Activated naive CD4-positive, alpha-beta T cell treated with anti-CD3 and anti-CD28 coated beads, Interleukin-2, amount 10 ng/mL, durations not matched to agents 7 days and 5 days (primary cell): ENCODE data around the gene KIF21A.

Source experiments
- CTCF ChIA-PET: fragments of 350-600 bp; sonication (Branson Sonifier 250); formaldehyde crosslinking; loops from one replicate; lab custom pipeline; 2021; ENCODE audit warnings: antibody characterized with exemption; lab: Charles Lee
- DNase-seq: peaks from one replicate; pipeline ENCODE4 v3.0.0-alpha.2; 2020
- H3K27ac Mint-ChIP-seq: one replicate; pipeline ENCODE4 v1.8.0; 2021; ENCODE audit warnings: mild to moderate bottlenecking, moderate library complexity, mixed read lengths
- H3K27me3 Mint-ChIP-seq: one replicate; pipeline ENCODE4 v1.8.0; 2021; ENCODE audit warnings: mild to moderate bottlenecking, mixed read lengths
- H3K36me3 Mint-ChIP-seq: one replicate; pipeline ENCODE4 v1.8.0; 2021; ENCODE audit warnings: mixed read lengths
- H3K4me1 Mint-ChIP-seq: one replicate; pipeline ENCODE4 v1.8.0; 2021; ENCODE audit warnings: mixed read lengths
- H3K4me3 Mint-ChIP-seq: one replicate; pipeline ENCODE4 v1.8.0; 2021; ENCODE audit warnings: mild to moderate bottlenecking, moderate library complexity, mixed read lengths
- H3K9me3 Mint-ChIP-seq: one replicate; pipeline ENCODE4 v1.8.0; 2021; ENCODE audit warnings: mixed read lengths

KIF21A gene

GRCh38 chr12:39389399-39390150, 53.3 kb downstream of the KIF21A start:
- no peak for DNase-seq
- H3K9me3 Mint-ChIP-seq: no peaks in the 10 kb centered on the region
- no peaks in the 10 kb centered on the region for H3K4me1 Mint-ChIP-seq
- H3K27me3 Mint-ChIP-seq: no peaks in the 10 kb centered on the region
- CTCF ChIA-PET: no interaction called here
- H3K4me3 Mint-ChIP-seq: no peak overlapping the region
- H3K36me3 Mint-ChIP-seq: no peaks in the 10 kb centered on the region
- no peak overlapping the region for H3K27ac Mint-ChIP-seq

- H3K9me3 Mint-ChIP-seq: no peaks in the 10 kb centered on the region
- H3K4me3 Mint-ChIP-seq: no peak overlapping the region
- H3K4me1 Mint-ChIP-seq: no peaks in the 10 kb centered on the region
- no peaks in the 10 kb centered on the region for H3K27me3 Mint-ChIP-seq
- no peak overlapping the region for H3K27ac Mint-ChIP-seq
- no peaks in the 10 kb centered on the region for H3K36me3 Mint-ChIP-seq
- no peak for DNase-seq
- CTCF ChIA-PET: no interaction called here
These were observed 56.6 kb downstream of the KIF21A start for GRCh38 chr12:39386335-39386734.

GRCh38 chr12:39383114-39383513, 59.8 kb downstream of the KIF21A start:
- DNase-seq: no peak
- no peaks in the 10 kb centered on the region for H3K9me3 Mint-ChIP-seq
- H3K27me3 Mint-ChIP-seq: no peaks in the 10 kb centered on the region
- H3K4me3 Mint-ChIP-seq: no peak overlapping the region
- no peaks in the 10 kb centered on the region for H3K4me1 Mint-ChIP-seq
- H3K36me3 Mint-ChIP-seq: no peaks in the 10 kb centered on the region
- no peak overlapping the region for H3K27ac Mint-ChIP-seq
- CTCF ChIA-PET: no interaction called here

- Mint-ChIP-seq H3K9me3 (no peaks in the 10 kb centered on the region), H3K27me3 (no peaks in the 10 kb centered on the region), H3K36me3 (no peaks in the 10 kb centered on the region), H3K27ac (no peak overlapping the region), H3K4me1 (no peaks in the 10 kb centered on the region), H3K4me3 (no peak overlapping the region)
- CTCF ChIA-PET: no interaction called here
- no peak for DNase-seq
These were observed 62.8 kb downstream of the KIF21A start for GRCh38 chr12:39380090-39380489.

- CTCF ChIA-PET: no interaction called here
- Mint-ChIP-seq H3K27me3 (no peaks in the 10 kb centered on the region), H3K36me3 (no peaks in the 10 kb centered on the region), H3K27ac (no peak overlapping the region), H3K4me3 (no peak overlapping the region), H3K9me3 (no peaks in the 10 kb centered on the region), H3K4me1 (no peaks in the 10 kb centered on the region)
- DNase-seq: no peak
These were observed 64.6 kb downstream of the KIF21A start for GRCh38 chr12:39378341-39378740.

- Mint-ChIP-seq H3K4me3 (no peak overlapping the region), H3K27ac (no peak overlapping the region), H3K4me1 (peaks cover 11% of the 10 kb centered on the region), H3K9me3 (peaks cover 3% of the 10 kb centered on the region), H3K27me3 (no peaks in the 10 kb centered on the region), H3K36me3 (peaks cover 3% of the 10 kb centered on the region)
- no peak for DNase-seq
- CTCF ChIA-PET: interaction anchor here (1.0 to 1.4 kb wide), 2 partner anchors 10 to 57 kb away, joined by 4 to 8 read pairs; no protein-coding TSS in a partner anchor
These were observed 67.6 kb downstream of the KIF21A start for GRCh38 chr12:39375206-39375808.

GRCh38 chr12:39372929-39373328, 70.0 kb downstream of the KIF21A start:
- H3K36me3 Mint-ChIP-seq: peaks cover 7% of the 10 kb centered on the region
- H3K27me3 Mint-ChIP-seq: no peaks in the 10 kb centered on the region

GRCh38 chr12:39372204-39372925, 70.6 kb downstream of the KIF21A start:
- Mint-ChIP-seq H3K4me3 (no peak overlapping the region), H3K9me3 (peaks cover 3% of the 10 kb centered on the region), H3K4me1 (peaks cover 17% of the 10 kb centered on the region), H3K27me3 (no peaks in the 10 kb centered on the region), H3K36me3 (peaks cover 7% of the 10 kb centered on the region), H3K27ac (peak overlapping the region; percentile 58)
- no peak for DNase-seq
- CTCF ChIA-PET: interaction anchor here (0.8 kb wide), 1 partner anchor 99 kb away, joined by 3 read pairs; no protein-coding TSS in a partner anchor

More at GRCh38 chr12:39372929-39373328, 70.0 kb downstream of the KIF21A start:
- peaks cover 3% of the 10 kb centered on the region for H3K9me3 Mint-ChIP-seq
- H3K27ac Mint-ChIP-seq: peak overlapping the region; percentile 58
- peaks cover 17% of the 10 kb centered on the region for H3K4me1 Mint-ChIP-seq
- DNase-seq: no peak
- CTCF ChIA-PET: interaction anchor here (0.8 kb wide), 1 partner anchor 100 kb away, joined by 3 read pairs; no protein-coding TSS in a partner anchor
- no peak overlapping the region for H3K4me3 Mint-ChIP-seq

- peaks cover 15% of the 10 kb centered on the region for H3K36me3 Mint-ChIP-seq
- H3K9me3 Mint-ChIP-seq: peaks cover 3% of the 10 kb centered on the region
- DNase-seq: no peak
- peak overlapping the region; percentile 1 for H3K27ac Mint-ChIP-seq
- CTCF ChIA-PET: no interaction called here
- H3K4me3 Mint-ChIP-seq: no peak overlapping the region
- H3K27me3 Mint-ChIP-seq: no peaks in the 10 kb centered on the region
- peaks cover 17% of the 10 kb centered on the region for H3K4me1 Mint-ChIP-seq
These were observed 73.2 kb downstream of the KIF21A start for GRCh38 chr12:39369756-39370155.

- Mint-ChIP-seq H3K27ac (no peak overlapping the region), H3K27me3 (no peaks in the 10 kb centered on the region), H3K4me1 (peaks cover 17% of the 10 kb centered on the region), H3K4me3 (no peak overlapping the region), H3K36me3 (peaks cover 16% of the 10 kb centered on the region), H3K9me3 (peaks cover 3% of the 10 kb centered on the region)
- DNase-seq: no peak
- CTCF ChIA-PET: interaction anchor here (0.6 to 0.9 kb wide), 2 partner anchors 26 to 1014 kb away, joined by 5 to 6 read pairs; no protein-coding TSS in a partner anchor
These were observed 74.0 kb downstream of the KIF21A start for GRCh38 chr12:39368891-39369290.

GRCh38 chr12:39368096-39368495, 74.8 kb downstream of the KIF21A start:
- CTCF ChIA-PET: interaction anchor here (0.6 to 0.9 kb wide), 3 partner anchors 26 to 1099 kb away, joined by 3 to 6 read pairs (median 3); no protein-coding TSS in a partner anchor
- Mint-ChIP-seq H3K27ac (no peak overlapping the region), H3K4me3 (no peak overlapping the region), H3K27me3 (no peaks in the 10 kb centered on the region), H3K36me3 (peaks cover 17% of the 10 kb centered on the region), H3K4me1 (peaks cover 14% of the 10 kb centered on the region), H3K9me3 (peaks cover 3% of the 10 kb centered on the region)
- DNase-seq: no peak

GRCh38 chr12:39367494-39367893, 75.4 kb downstream of the KIF21A start:
- Mint-ChIP-seq H3K4me3 (no peak overlapping the region), H3K27ac (no peak overlapping the region), H3K36me3 (peaks cover 14% of the 10 kb centered on the region), H3K4me1 (peaks cover 8% of the 10 kb centered on the region), H3K9me3 (no peaks in the 10 kb centered on the region), H3K27me3 (no peaks in the 10 kb centered on the region)
- DNase-seq: no peak
- CTCF ChIA-PET: no interaction called here

- no peak overlapping the region for H3K4me3 Mint-ChIP-seq
- H3K27me3 Mint-ChIP-seq: no peaks in the 10 kb centered on the region
- no peaks in the 10 kb centered on the region for H3K9me3 Mint-ChIP-seq
- peaks cover 6% of the 10 kb centered on the region for H3K4me1 Mint-ChIP-seq
- no peak for DNase-seq
- peaks cover 23% of the 10 kb centered on the region for H3K36me3 Mint-ChIP-seq
- CTCF ChIA-PET: interaction anchor here (0.7 to 1.9 kb wide), 5 partner anchors 10 to 188 kb away, joined by 3 to 8 read pairs (median 3); no protein-coding TSS in a partner anchor
- H3K27ac Mint-ChIP-seq: no peak overlapping the region
These were observed 77.4 kb downstream of the KIF21A start for GRCh38 chr12:39365364-39366001.

- Mint-ChIP-seq H3K9me3 (no peaks in the 10 kb centered on the region), H3K4me1 (no peaks in the 10 kb centered on the region), H3K27ac (no peak overlapping the region), H3K4me3 (no peak overlapping the region), H3K27me3 (no peaks in the 10 kb centered on the region), H3K36me3 (peaks cover 23% of the 10 kb centered on the region)
- no peak for DNase-seq
- CTCF ChIA-PET: interaction anchor here (1.3 to 1.9 kb wide), 3 partner anchors 11 to 78 kb away, joined by 3 to 8 read pairs (median 5); no protein-coding TSS in a partner anchor
These were observed 78.7 kb downstream of the KIF21A start for GRCh38 chr12:39364196-39364595.
